Osteocyte (in vitro differentiated cells): ENCODE measurements around the gene DTX1. TPM values are rescaled to one million over a fixed set of nuclear protein-coding genes. Genes with fewer than 3 reads are reported as not detected.

Source experiments
- DNase-seq: peaks from one replicate; pipeline ENCODE4 v3.0.0; 2021; ENCODE audit warnings: mixed read lengths; ENCODE audit not compliant: unreplicated experiment; ENCODE audit errors: extremely low spot score
- H3K27ac Mint-ChIP-seq: one replicate; pipeline ENCODE4 v1.8.0; 2021; ENCODE audit warnings: mild to moderate bottlenecking, mixed read lengths; ENCODE audit not compliant: unreplicated experiment
- H3K27me3 Mint-ChIP-seq: one replicate; pipeline ENCODE4 v1.8.0; 2021; ENCODE audit warnings: mixed read lengths; ENCODE audit not compliant: unreplicated experiment
- H3K36me3 Mint-ChIP-seq: one replicate; pipeline ENCODE4 v1.8.0; 2021; ENCODE audit warnings: mixed read lengths; ENCODE audit not compliant: unreplicated experiment
- H3K4me1 Mint-ChIP-seq: one replicate; pipeline ENCODE4 v1.8.0; 2021; ENCODE audit warnings: mixed read lengths; ENCODE audit not compliant: unreplicated experiment
- H3K4me3 Mint-ChIP-seq: one replicate; pipeline ENCODE4 v1.8.0; 2021; ENCODE audit warnings: mild to moderate bottlenecking, moderate library complexity, mixed read lengths; ENCODE audit not compliant: unreplicated experiment
- H3K9me3 Mint-ChIP-seq: one replicate; pipeline ENCODE4 v1.8.0; 2021; ENCODE audit warnings: mixed read lengths; ENCODE audit not compliant: unreplicated experiment
- total RNA-seq: library from RNA; stranded (reverse); gene quantifications from 2 replicates; pipeline ENCODE4 v1.2.1, GENCODE V29; 2021
- TF ChIP-seq, protein P1 (sequence below): fragments of 200-600 bp; sonication (generic); IDR thresholded peaks from 2 replicates; pipeline ENCODE4 v1.5.0; 2021; ENCODE audit warnings: antibody characterized with exemption, mild to moderate bottlenecking, moderate library complexity

DTX1 gene
- total RNA-seq, 1 donor from 2014 or later: not detected

GRCh38 chr12:113095405-113095804 is 38.9 kb downstream of the DTX1 start:
- no peak overlapping the region for H3K27ac Mint-ChIP-seq
- peaks cover 33% of the 10 kb centered on the region for H3K27me3 Mint-ChIP-seq
- no peak for DNase-seq
- H3K4me3 Mint-ChIP-seq: no peak overlapping the region
- no peaks in the 10 kb centered on the region for H3K9me3 Mint-ChIP-seq
- TF ChIP-seq, protein P1, sequence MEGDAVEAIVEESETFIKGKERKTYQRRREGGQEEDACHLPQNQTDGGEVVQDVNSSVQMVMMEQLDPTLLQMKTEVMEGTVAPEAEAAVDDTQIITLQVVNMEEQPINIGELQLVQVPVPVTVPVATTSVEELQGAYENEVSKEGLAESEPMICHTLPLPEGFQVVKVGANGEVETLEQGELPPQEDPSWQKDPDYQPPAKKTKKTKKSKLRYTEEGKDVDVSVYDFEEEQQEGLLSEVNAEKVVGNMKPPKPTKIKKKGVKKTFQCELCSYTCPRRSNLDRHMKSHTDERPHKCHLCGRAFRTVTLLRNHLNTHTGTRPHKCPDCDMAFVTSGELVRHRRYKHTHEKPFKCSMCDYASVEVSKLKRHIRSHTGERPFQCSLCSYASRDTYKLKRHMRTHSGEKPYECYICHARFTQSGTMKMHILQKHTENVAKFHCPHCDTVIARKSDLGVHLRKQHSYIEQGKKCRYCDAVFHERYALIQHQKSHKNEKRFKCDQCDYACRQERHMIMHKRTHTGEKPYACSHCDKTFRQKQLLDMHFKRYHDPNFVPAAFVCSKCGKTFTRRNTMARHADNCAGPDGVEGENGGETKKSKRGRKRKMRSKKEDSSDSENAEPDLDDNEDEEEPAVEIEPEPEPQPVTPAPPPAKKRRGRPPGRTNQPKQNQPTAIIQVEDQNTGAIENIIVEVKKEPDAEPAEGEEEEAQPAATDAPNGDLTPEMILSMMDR: no peak
- no peaks in the 10 kb centered on the region for H3K36me3 Mint-ChIP-seq
- H3K4me1 Mint-ChIP-seq: peaks cover 3% of the 10 kb centered on the region

- peaks cover 22% of the 10 kb centered on the region for H3K27me3 Mint-ChIP-seq
- H3K4me3 Mint-ChIP-seq: no peak overlapping the region
- no peak for DNase-seq
- H3K9me3 Mint-ChIP-seq: no peaks in the 10 kb centered on the region
- H3K4me1 Mint-ChIP-seq: peaks cover 3% of the 10 kb centered on the region
- H3K27ac Mint-ChIP-seq: no peak overlapping the region
- no peaks in the 10 kb centered on the region for H3K36me3 Mint-ChIP-seq
- TF ChIP-seq, protein P1: no peak
These were observed 40.3 kb downstream of the DTX1 start for GRCh38 chr12:113096675-113097461.

GRCh38 chr12:113097716-113098440 is 41.3 kb downstream of the DTX1 start:
- Mint-ChIP-seq H3K27ac (no peak overlapping the region), H3K9me3 (no peaks in the 10 kb centered on the region)
- no peak for DNase-seq

DNA sequence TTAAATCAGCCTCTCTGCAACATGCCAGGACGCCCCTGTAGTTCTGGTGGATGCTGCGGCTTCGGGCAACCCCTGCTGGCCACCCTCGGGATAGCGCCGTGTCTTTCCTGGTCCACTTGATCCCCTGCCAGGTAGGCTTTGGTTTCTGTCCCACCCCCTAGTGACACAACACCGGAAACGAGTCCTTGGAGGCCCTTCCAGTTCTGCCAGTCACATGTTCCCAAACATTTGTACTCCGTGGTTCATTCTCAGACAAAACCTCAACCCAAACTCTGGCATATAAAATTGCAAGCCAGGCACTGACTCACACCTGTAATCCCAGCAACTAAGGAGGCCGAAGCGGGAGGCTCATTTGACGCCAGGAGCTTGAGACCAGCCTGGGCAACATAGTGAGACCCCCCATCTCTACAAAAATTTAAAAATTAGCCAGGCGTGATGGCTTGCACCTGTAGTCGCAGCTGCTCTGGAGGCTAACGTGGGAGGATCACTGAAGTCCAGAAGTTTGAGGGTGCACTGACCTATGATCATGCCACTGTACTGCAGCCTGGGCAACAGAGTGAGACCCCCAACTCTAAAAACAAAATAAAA is 42.0 kb downstream of the DTX1 start:
- Mint-ChIP-seq H3K27me3 (peaks cover 18% of the 10 kb centered on the region), H3K27ac (no peak overlapping the region), H3K4me1 (peaks cover 3% of the 10 kb centered on the region), H3K4me3 (no peak overlapping the region), H3K9me3 (no peaks in the 10 kb centered on the region), H3K36me3 (no peaks in the 10 kb centered on the region)
- TF ChIP-seq, protein P1: peak; percentile 71
- no peak for DNase-seq

More at GRCh38 chr12:113097716-113098440, 41.3 kb downstream of the DTX1 start:
- H3K36me3 Mint-ChIP-seq: no peaks in the 10 kb centered on the region
- H3K27me3 Mint-ChIP-seq: peaks cover 19% of the 10 kb centered on the region
- TF ChIP-seq, protein P1: no peak
- no peak overlapping the region for H3K4me3 Mint-ChIP-seq
- H3K4me1 Mint-ChIP-seq: peaks cover 3% of the 10 kb centered on the region

- TF ChIP-seq, protein P1: no peak
- Mint-ChIP-seq H3K27ac (no peak overlapping the region), H3K9me3 (no peaks in the 10 kb centered on the region), H3K4me3 (no peak overlapping the region), H3K36me3 (no peaks in the 10 kb centered on the region), H3K27me3 (peaks cover 21% of the 10 kb centered on the region), H3K4me1 (peaks cover 3% of the 10 kb centered on the region)
- DNase-seq: no peak
These were observed 42.8 kb downstream of the DTX1 start for GRCh38 chr12:113099364-113099763.
